SU-DHL-6 (cell line): ENCODE results near the gene SLC25A26.

Experiments used
- EZH2phosphoT487 ChIP-seq: fragments of 200-600 bp; sonication (generic), shearing (Covaris generic); conservative IDR thresholded peaks from 2 replicates; pipeline ENCODE4 v1.6.1; 2018; ENCODE audit warnings: mild to moderate bottlenecking, antibody characterized with exemption, low read length, moderate library complexity, mixed read lengths
- TF ChIP-seq, protein P1 (sequence below): fragments of 200-600 bp; sonication (generic); IDR thresholded peaks from one replicate; pipeline ENCODE4 v1.5.1; 2017; ENCODE audit warnings: antibody characterized with exemption, mild to moderate bottlenecking, low read length, moderate library complexity; ENCODE audit not compliant: insufficient read depth, poor library complexity, severe bottlenecking

DNA sequence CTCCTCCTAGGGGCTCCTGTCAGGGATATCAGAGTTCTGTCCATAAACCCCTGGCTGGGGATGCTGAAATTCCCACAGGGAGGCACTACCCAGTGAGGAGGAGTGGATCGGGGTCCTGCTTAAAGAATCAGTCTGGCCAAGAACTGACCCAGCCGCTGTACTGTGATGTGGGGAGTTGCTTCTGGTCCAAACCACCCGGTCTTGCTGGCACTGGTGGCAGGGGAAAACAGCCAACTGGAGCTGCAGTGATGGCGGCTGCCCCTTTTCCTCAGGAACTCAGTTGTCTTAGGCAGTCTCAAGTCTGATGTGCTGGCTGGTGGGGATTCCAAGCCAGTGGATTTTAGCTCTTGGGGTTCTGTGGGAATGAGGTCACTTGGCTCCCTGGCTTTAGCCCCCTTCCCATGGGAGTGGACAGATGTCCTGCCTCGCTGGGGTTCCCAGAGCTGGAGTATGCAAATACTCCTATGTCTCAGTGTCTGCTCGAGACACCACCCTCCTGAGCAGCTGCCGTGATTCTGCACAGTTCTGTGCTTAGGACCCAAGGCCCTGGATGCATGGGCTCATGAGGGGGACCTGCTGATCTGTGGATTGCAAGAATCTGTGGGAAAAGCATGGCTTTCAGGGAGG is 97.1 kb downstream of the SLC25A26 start:
- TF ChIP-seq, protein P1, sequence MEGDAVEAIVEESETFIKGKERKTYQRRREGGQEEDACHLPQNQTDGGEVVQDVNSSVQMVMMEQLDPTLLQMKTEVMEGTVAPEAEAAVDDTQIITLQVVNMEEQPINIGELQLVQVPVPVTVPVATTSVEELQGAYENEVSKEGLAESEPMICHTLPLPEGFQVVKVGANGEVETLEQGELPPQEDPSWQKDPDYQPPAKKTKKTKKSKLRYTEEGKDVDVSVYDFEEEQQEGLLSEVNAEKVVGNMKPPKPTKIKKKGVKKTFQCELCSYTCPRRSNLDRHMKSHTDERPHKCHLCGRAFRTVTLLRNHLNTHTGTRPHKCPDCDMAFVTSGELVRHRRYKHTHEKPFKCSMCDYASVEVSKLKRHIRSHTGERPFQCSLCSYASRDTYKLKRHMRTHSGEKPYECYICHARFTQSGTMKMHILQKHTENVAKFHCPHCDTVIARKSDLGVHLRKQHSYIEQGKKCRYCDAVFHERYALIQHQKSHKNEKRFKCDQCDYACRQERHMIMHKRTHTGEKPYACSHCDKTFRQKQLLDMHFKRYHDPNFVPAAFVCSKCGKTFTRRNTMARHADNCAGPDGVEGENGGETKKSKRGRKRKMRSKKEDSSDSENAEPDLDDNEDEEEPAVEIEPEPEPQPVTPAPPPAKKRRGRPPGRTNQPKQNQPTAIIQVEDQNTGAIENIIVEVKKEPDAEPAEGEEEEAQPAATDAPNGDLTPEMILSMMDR: no peak
- no peak for TF ChIP-seq EZH2phosphoT487
